ENCODE measurements around the gene OAS3. TPM values are rescaled to one million over a fixed set of nuclear protein-coding genes. Genes with fewer than 3 reads are reported as not detected.

OAS3 gene
- total and polyA plus RNA-seq, 9 of the 15 experiments (the other 6 are each of a cell fraction or from before 2014, with no cell fraction given), result 0.21 to 2.0 (median 0.83) TPM

GRCh38 chr12:113003636-113004035, 65.4 kb downstream of the OAS3 start (continued):
- TF ChIP-seq, protein P1, sequence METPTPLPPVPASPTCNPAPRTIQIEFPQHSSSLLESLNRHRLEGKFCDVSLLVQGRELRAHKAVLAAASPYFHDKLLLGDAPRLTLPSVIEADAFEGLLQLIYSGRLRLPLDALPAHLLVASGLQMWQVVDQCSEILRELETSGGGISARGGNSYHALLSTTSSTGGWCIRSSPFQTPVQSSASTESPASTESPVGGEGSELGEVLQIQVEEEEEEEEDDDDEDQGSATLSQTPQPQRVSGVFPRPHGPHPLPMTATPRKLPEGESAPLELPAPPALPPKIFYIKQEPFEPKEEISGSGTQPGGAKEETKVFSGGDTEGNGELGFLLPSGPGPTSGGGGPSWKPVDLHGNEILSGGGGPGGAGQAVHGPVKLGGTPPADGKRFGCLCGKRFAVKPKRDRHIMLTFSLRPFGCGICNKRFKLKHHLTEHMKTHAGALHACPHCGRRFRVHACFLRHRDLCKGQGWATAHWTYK (CRISPR knock-in tag; IDR thresholded peaks at IDR 0.05), result no peak
- no peak for TF ChIP-seq SUPT5H (IDR thresholded peaks at IDR 0.05)
- TF ChIP-seq, protein P2, sequence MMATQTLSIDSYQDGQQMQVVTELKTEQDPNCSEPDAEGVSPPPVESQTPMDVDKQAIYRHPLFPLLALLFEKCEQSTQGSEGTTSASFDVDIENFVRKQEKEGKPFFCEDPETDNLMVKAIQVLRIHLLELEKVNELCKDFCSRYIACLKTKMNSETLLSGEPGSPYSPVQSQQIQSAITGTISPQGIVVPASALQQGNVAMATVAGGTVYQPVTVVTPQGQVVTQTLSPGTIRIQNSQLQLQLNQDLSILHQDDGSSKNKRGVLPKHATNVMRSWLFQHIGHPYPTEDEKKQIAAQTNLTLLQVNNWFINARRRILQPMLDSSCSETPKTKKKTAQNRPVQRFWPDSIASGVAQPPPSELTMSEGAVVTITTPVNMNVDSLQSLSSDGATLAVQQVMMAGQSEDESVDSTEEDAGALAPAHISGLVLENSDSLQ (IDR thresholded peaks at IDR 0.05), result no peak

DNA sequence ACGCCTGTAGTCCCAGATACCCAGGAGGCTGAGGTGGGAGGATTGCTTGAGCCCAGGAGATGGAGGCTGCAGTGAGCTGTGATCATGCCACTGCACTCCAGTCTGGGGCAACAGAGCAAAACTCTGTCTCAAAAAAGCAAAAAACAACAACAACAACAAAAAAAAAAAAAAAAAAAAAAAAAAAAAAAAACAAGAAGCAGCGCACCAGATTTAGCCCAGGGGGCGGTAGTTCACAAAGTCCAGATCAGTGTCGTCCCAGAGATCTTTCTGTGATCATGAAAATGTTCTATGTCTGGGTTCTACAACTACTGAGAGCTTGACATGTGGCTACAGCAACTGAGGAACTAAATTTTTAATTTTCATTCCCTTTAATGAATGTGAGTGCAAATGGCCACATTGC, 67.5 kb downstream of the OAS3 start:
- POLR2A ChIA-PET, result no interaction called here
- H3K36me3 ChIP-seq (ENCODE audit: control insufficient read depth, insufficient read depth, low read length), result no peaks in the 10 kb centered on the region
- no TSS peak for BruUV-seq (replicated peaks)
- peaks cover 3% of the 10 kb centered on the region; the same call in 1 of the 2 replicates for H4K20me1 ChIP-seq (replicated peaks; ENCODE audit: control insufficient read depth, insufficient read depth, low read length)
- H3K27ac ChIP-seq (ENCODE audit: extremely low read depth, low read depth, low read length), result no peak overlapping the region
- ATAC-seq, result 0 out of 3 replicates have a peak, but pooled peaks have one; percentile 40
- in situ Hi-C loops (cut with MboI), result no loop called here
- no peaks in the 10 kb centered on the region for H3K9me3 ChIP-seq (replicated peaks; ENCODE audit: control insufficient read depth, insufficient read depth, low read depth, low read length)
- no peak overlapping the region for H3K4me2 ChIP-seq (ENCODE audit: insufficient read depth, low read length)
- intact Hi-C loops (cut with micrococcal nuclease), result no loop called here
- no peaks in the 10 kb centered on the region for H3K9me1 ChIP-seq (ENCODE audit: control insufficient read depth, insufficient read depth, low read length)
- no peaks in the 10 kb centered on the region for H3K79me2 ChIP-seq (ENCODE audit: control insufficient read depth, insufficient read depth, low read length)
- H2AFZ ChIP-seq (ENCODE audit: low read depth, low read length), result no peak overlapping the region
- peaks cover 6 to 35% of the 10 kb centered on the region in 2 experiments; a peak in 3 of 5 replicates for H3K27me3 ChIP-seq (ENCODE audit: control insufficient read depth in 2 of 2, insufficient read depth in 2 of 2, low read length in 2 of 2)
- 4% methylated on average over 3 of the region's 4 CpGs for WGBS (ENCODE audit: insufficient coverage, low coverage, missing lambda C conversion rate)
- DNase-seq (ENCODE audit: extremely low read depth in 1 of 4, low spot score in 3 of 4), result peak; percentile 21 to 48 (median 39)
- no peak overlapping the region for H3K4me3 ChIP-seq
- no peaks in the 10 kb centered on the region for H3K4me1 ChIP-seq (replicated peaks in 1 of 2; ENCODE audit: control insufficient read depth in 2 of 2, insufficient read depth in 2 of 2, low read length in 2 of 2)
- no peak for FAIRE-seq
- no peak overlapping the region for H3K9ac ChIP-seq (ENCODE audit: insufficient read depth in 1 of 2, low read depth in 2 of 2, low read length in 2 of 2)
- CTCF ChIA-PET (ENCODE audit: low intra/inter-chr PET ratio), result interaction anchor here (0.6 to 0.7 kb wide), 3 partner anchors 25 to 963 kb away, joined by 3 read pairs; no protein-coding TSS in a partner anchor
- TF ChIP-seq, protein P3, sequence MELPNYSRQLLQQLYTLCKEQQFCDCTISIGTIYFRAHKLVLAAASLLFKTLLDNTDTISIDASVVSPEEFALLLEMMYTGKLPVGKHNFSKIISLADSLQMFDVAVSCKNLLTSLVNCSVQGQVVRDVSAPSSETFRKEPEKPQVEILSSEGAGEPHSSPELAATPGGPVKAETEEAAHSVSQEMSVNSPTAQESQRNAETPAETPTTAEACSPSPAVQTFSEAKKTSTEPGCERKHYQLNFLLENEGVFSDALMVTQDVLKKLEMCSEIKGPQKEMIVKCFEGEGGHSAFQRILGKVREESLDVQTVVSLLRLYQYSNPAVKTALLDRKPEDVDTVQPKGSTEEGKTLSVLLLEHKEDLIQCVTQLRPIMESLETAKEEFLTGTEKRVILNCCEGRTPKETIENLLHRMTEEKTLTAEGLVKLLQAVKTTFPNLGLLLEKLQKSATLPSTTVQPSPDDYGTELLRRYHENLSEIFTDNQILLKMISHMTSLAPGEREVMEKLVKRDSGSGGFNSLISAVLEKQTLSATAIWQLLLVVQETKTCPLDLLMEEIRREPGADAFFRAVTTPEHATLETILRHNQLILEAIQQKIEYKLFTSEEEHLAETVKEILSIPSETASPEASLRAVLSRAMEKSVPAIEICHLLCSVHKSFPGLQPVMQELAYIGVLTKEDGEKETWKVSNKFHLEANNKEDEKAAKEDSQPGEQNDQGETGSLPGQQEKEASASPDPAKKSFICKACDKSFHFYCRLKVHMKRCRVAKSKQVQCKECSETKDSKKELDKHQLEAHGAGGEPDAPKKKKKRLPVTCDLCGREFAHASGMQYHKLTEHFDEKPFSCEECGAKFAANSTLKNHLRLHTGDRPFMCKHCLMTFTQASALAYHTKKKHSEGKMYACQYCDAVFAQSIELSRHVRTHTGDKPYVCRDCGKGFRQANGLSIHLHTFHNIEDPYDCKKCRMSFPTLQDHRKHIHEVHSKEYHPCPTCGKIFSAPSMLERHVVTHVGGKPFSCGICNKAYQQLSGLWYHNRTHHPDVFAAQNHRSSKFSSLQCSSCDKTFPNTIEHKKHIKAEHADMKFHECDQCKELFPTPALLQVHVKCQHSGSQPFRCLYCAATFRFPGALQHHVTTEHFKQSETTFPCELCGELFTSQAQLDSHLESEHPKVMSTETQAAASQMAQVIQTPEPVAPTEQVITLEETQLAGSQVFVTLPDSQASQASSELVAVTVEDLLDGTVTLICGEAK (IDR thresholded peaks at IDR 0.05), result peak; percentile 69
- TF ChIP-seq, protein P3 (CRISPR knock-in tag; IDR thresholded peaks at IDR 0.05), result no peak
- TF ChIP-seq ZNF384 (IDR thresholded peaks at IDR 0.05; ENCODE audit: low read depth, low read length) (peak; percentile 97), ZKSCAN1 (IDR thresholded peaks at IDR 0.05; ENCODE audit: low read depth, low read length) (no peak)
